Panc1 (cell line): ENCODE measurements around the gene ACTR8. TPM values are rescaled to one million over a fixed set of nuclear protein-coding genes. Genes with fewer than 3 reads are reported as not detected.

ENCODE experiments used
- ATAC-seq: fragments of 200-7000 bp; cut with Tn5 transposase; 2 replicates; pipeline ENCODE4 v1.9.1; 2020; ENCODE audit warnings: mild to moderate bottlenecking, moderate library complexity
- BruUV-seq: library from RNA; stranded (reverse); fragments of 400-500 nt; replicated peaks from 2 replicates; lab custom pipeline; 2021; lab: Mats Ljungman, UMichigan
- CTCF ChIA-PET: fragments of 300-600 bp; sonication (Branson Sonifier 250); formaldehyde crosslinking; loops from one replicate; lab custom pipeline; 2022; ENCODE audit warnings: antibody characterized with exemption; lab: Charles Lee
- POLR2A ChIA-PET: fragments of 300-600 bp; sonication (Branson Sonifier 250); formaldehyde crosslinking; loops from one replicate; lab custom pipeline; 2022; ENCODE audit warnings: antibody characterized with exemption; lab: Charles Lee
- DNase-seq: peaks from one replicate; pipeline ENCODE4 v3.0.0-alpha.2; 2010; ENCODE audit warnings: low read depth, low spot score
- H3K27ac ChIP-seq: 2 replicates; pipeline ENCODE4 v1.5.1; 2011; ENCODE audit warnings: mild to moderate bottlenecking, low read length, inconsistent platforms
- H3K27me3 ChIP-seq: fragments of 200-500 bp; sonication (Bioruptor generic); 2 replicates; pipeline ENCODE4 v1.6.0; 2014; ENCODE audit warnings: low read length, inconsistent platforms; ENCODE audit not compliant: control insufficient read depth, insufficient read depth
- H3K36me3 ChIP-seq: fragments of 200-500 bp; sonication (Bioruptor generic); 2 replicates; pipeline ENCODE4 v1.5.1; 2014; ENCODE audit warnings: inconsistent platforms, mild to moderate bottlenecking, low read length, moderate library complexity; ENCODE audit not compliant: control insufficient read depth, insufficient read depth
- H3K4me1 ChIP-seq: 2 replicates; pipeline ENCODE4 v1.5.1; 2011; ENCODE audit warnings: inconsistent platforms, mild to moderate bottlenecking, low read length, moderate library complexity; ENCODE audit not compliant: control insufficient read depth, insufficient read depth
- H3K4me3 ChIP-seq, 2 experiments: 2 replicates each; pipeline ENCODE4 v1.5.1; 2011 to 2012; ENCODE audit warnings: low read depth in 2 of 2, low read length in 2 of 2, mild to moderate bottlenecking in 2 of 2, inconsistent platforms in 1 of 2, moderate library complexity in 1 of 2
- H3K9me3 ChIP-seq: fragments of 200-500 bp; sonication (Bioruptor generic); 2 replicates; pipeline ENCODE4 v1.5.1; 2014; ENCODE audit warnings: low read depth, mild to moderate bottlenecking, inconsistent platforms, low read length, moderate library complexity; ENCODE audit not compliant: control insufficient read depth, insufficient read depth
- POLR2AphosphoS5 ChIP-seq: IDR thresholded peaks from 2 replicates; pipeline ENCODE4 v1.6.1; 2012; ENCODE audit warnings: mild to moderate bottlenecking, low read depth, low read length, moderate library complexity
- SIN3A ChIP-seq: IDR thresholded peaks from 2 replicates; pipeline ENCODE4 v1.6.1; 2012; ENCODE audit warnings: low read depth, mild to moderate bottlenecking, low read length, moderate library complexity, borderline replicate concordance; ENCODE audit not compliant: insufficient read depth
- TCF7L2 ChIP-seq: IDR thresholded peaks from 2 replicates; pipeline ENCODE4 v1.6.1; 2011; ENCODE audit warnings: mild to moderate bottlenecking, low read depth, low read length, inconsistent platforms
- in situ Hi-C: cut with HindIII; loops from 2 replicates; pipeline ENCODE4 v1.10.0; 2016; ENCODE audit warnings: low sequenced_read_pairs, low pct_unique_long_range_greater_than_20kb
- intact Hi-C: fragments of 100-400 bp; cut with micrococcal nuclease; formaldehyde crosslinking; loops from one replicate; pipeline ENCODE4 v1.10.0; 2022; ENCODE audit not compliant: unreplicated experiment
- total RNA-seq: library from RNA; stranded (reverse); gene quantifications from one replicate; pipeline ENCODE4 v1.2.1, GENCODE V29; 2021; ENCODE audit not compliant: unreplicated experiment
- TF ChIP-seq, protein P1 (sequence below): fragments of 450-650 bp; IDR thresholded peaks from 2 replicates; pipeline ENCODE4 v1.5.1; 2017; ENCODE audit warnings: mild to moderate bottlenecking
- TF ChIP-seq, protein P2 (sequence below), 2 experiments: IDR thresholded peaks; 2 replicates each; pipeline ENCODE4 v1.6.1; 2011 to 2012; ENCODE audit warnings: low read depth in 2 of 2, control low read depth in 1 of 2, low read length in 1 of 2, mild to moderate bottlenecking in 1 of 2, moderate library complexity in 1 of 2; ENCODE audit not compliant: insufficient read depth in 1 of 2

Gene ACTR8
- total RNA-seq, 1 experiment from 2014 or later, result 26.2 TPM

DNA sequence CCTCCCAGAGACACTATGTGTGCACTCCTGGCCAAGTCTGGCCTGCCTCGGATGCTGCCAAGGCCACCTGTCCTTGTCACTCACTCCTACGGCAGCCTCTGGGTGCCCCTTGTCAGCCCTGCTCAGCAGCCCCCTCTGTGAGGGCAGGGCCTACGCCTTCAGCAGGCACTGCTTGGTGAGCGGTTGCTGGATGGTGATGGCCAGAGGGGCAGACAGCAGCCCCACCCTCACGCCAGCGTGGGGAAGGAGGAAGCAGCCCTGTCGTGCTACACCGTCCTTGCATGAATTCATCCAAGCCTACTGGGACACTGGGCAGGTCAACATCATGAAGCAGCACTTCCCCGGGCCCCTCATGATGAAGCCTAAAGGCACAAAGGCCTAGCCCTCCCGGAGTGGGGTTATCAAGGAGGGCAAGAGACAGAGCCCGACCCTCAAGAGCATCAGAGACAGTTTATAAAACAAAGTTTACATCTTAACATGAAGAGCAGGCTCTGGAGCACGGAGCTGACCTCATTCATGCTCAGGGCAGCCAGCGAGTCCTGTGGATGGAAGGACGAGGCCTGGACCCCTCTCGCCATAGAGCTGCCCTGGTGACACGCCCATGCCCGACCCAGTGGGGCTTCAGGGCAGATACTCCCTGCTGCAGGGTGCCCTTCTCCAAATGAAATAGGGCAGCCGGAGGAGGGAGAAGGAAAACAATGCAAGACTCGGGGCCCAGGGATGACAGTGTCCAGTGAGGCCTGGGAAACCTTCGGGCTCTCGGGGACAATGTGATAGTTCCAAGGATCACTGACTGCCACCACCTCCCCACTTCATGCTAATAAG lies 61.0 kb downstream of the ACTR8 start:
- POLR2A ChIA-PET, result no interaction called here
- CTCF ChIA-PET, result no interaction called here
- Histone ChIP-seq H3K27ac (no peak overlapping the region), H3K4me1 (no peaks in the 10 kb centered on the region), H3K36me3 (peaks cover 2% of the 10 kb centered on the region; the same call in 1 of the 2 replicates), H3K27me3 (no peaks in the 10 kb centered on the region), H3K9me3 (no peaks in the 10 kb centered on the region), H3K4me3 (no peak overlapping the region)
- intact Hi-C loops, result no loop called here
- in situ Hi-C loops, result no loop called here
- ATAC-seq (no peak), DNase-seq (no peak)
- TF ChIP-seq, protein P1, sequence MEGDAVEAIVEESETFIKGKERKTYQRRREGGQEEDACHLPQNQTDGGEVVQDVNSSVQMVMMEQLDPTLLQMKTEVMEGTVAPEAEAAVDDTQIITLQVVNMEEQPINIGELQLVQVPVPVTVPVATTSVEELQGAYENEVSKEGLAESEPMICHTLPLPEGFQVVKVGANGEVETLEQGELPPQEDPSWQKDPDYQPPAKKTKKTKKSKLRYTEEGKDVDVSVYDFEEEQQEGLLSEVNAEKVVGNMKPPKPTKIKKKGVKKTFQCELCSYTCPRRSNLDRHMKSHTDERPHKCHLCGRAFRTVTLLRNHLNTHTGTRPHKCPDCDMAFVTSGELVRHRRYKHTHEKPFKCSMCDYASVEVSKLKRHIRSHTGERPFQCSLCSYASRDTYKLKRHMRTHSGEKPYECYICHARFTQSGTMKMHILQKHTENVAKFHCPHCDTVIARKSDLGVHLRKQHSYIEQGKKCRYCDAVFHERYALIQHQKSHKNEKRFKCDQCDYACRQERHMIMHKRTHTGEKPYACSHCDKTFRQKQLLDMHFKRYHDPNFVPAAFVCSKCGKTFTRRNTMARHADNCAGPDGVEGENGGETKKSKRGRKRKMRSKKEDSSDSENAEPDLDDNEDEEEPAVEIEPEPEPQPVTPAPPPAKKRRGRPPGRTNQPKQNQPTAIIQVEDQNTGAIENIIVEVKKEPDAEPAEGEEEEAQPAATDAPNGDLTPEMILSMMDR, result no peak
- TF ChIP-seq, protein P2, sequence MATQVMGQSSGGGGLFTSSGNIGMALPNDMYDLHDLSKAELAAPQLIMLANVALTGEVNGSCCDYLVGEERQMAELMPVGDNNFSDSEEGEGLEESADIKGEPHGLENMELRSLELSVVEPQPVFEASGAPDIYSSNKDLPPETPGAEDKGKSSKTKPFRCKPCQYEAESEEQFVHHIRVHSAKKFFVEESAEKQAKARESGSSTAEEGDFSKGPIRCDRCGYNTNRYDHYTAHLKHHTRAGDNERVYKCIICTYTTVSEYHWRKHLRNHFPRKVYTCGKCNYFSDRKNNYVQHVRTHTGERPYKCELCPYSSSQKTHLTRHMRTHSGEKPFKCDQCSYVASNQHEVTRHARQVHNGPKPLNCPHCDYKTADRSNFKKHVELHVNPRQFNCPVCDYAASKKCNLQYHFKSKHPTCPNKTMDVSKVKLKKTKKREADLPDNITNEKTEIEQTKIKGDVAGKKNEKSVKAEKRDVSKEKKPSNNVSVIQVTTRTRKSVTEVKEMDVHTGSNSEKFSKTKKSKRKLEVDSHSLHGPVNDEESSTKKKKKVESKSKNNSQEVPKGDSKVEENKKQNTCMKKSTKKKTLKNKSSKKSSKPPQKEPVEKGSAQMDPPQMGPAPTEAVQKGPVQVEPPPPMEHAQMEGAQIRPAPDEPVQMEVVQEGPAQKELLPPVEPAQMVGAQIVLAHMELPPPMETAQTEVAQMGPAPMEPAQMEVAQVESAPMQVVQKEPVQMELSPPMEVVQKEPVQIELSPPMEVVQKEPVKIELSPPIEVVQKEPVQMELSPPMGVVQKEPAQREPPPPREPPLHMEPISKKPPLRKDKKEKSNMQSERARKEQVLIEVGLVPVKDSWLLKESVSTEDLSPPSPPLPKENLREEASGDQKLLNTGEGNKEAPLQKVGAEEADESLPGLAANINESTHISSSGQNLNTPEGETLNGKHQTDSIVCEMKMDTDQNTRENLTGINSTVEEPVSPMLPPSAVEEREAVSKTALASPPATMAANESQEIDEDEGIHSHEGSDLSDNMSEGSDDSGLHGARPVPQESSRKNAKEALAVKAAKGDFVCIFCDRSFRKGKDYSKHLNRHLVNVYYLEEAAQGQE (IDR thresholded peaks at IDR 0.05; ENCODE audit: insufficient read depth in 1 of 2, low read depth in 2 of 2, low read length in 1 of 2), result no peak
- TF ChIP-seq POLR2AphosphoS5 (no peak), SIN3A (no peak), TCF7L2 (no peak)
- no TSS peak for BruUV-seq

DNA sequence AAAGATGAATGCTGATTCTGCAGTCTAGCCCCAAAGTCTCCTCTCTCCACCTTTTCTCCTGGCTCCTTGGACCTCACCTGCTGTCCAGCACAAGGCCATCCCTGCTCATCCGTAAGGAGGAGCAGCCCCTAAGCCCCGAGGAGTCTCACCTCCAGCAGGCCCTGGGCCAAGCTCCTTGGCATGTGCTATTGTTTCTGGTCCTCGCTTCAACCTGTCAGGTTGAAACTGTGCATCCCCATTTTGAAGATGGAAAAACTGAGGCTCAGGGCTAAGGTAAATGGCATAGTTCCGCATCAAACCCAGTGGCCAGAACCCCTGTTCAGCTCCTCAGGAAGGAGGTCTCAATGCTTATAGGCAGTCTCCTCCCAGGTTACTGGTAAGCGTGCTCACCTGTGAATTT lies 61.9 kb downstream of the ACTR8 start:
- Histone ChIP-seq H3K27ac (no peak overlapping the region), H3K4me1 (no peaks in the 10 kb centered on the region), H3K27me3 (no peaks in the 10 kb centered on the region), H3K4me3 (no peak overlapping the region), H3K36me3 (peaks cover 2% of the 10 kb centered on the region; the same call in 1 of the 2 replicates), H3K9me3 (no peaks in the 10 kb centered on the region)
- ATAC-seq (no peak), DNase-seq (no peak)
- TF ChIP-seq, protein P1, result no peak
- CTCF ChIA-PET, result no interaction called here
- intact Hi-C loops, result no loop called here
- POLR2A ChIA-PET, result no interaction called here
- in situ Hi-C loops, result no loop called here
- no TSS peak for BruUV-seq
